Fibroblast of upper back skin (primary cell): ENCODE data around the gene PLET1.

Experiments
- DNase-seq: peaks from one replicate; pipeline ENCODE4 v3.0.0-alpha.2; 2013

The PLET1 gene

DNA sequence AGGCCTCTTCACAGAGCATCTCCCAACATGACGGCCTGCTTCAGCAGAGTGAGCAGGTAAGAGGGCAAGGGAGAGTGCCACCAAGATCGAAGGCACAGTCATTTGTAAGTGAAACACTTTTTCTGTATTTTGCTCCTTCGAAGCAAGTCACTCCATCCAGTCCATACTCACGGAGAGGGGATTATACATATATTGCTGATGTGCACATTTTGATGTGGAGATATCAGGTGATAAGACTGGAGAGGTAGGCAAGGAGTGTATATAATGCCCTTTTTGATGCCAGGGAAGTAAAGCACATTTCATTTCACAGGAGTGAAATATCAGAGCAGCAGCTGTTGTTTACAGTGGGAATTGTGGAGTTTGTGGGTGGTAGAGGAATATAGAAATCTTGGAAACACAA lies 23.2 kb downstream of the PLET1 start:
- no peak for DNase-seq

DNA sequence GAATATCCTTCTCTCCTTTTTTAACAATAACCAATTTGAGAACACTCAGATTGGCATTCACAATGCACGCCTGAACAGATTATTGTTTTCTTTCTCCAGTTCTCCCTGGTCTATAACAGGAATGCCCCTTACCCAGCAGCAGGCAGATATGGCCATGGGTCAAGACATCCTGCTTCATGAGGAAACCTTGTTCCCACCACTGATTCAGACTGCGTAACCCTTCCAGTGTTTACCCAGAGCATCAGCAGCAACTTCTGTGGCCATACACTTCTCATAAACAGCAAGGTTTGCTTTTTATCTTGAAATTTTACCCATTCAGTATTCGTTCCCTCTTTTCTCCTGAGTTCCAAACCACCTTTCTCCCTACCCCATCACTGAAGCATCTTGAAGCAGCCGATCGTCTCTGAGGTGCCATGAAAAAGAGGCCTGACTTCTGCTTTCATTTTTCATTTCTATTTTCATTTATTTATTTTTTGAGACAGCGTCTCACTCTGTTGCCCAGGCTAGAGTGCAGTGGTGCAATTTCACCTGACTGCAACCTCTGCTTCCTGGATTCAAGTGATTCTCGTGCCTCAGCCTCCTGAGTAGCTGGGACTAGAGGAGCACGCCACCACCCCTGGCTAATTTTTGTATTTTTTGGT lies 24.8 kb downstream of the PLET1 start:
- DNase-seq, result no peak

DNA sequence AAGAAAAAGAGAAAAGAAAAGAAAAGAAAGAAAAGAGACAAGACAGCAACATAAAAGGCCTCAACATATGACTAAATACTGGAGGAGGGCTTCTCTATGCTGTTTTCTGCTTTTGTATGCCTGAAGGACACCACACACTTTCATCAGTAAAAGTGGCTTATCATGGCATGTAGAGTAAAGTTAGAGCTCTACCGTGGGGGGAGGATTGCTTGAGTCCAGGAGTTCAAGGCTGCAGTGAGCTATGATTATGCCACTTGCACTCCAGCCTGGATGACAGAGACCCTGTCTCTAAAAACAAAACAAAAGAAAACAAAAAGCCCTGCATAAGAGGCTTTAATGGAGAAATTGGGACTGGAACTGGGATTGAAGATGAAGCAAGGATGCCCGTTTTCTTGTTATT lies 28.7 kb downstream of the PLET1 start:
- DNase-seq, result no peak

DNA sequence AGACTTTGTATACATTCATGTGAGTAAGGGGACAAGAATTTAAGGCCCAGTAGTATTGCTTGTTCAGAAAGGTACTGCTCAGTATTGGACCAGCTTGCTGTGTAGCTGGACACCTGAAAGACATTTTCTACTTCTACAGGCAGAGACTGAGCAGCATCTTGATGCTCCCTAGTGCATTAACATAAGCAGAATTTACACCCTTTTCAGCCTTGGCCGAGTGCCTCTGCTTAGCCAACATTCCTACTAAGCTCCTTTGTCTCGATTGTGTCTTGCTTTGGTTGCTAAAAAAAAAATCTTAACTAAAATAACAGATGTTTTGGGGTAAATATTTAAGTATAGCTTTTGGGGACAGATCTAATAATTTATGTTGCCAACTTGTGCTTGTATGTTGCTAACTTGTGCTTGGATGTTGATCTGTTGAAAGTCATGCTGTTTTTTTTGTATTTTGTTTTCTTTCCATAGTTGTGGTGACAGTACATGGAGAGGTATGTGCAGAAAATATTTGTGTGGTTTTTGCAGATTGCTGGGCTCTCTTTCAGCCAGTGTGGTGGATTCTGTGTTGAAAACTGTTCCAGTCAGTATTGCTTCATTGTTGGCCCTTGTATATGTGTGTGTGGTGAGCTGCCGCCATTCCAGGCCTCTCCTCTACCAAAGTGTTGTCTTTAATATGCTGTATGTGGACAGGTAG lies 30.8 kb downstream of the PLET1 start:
- peak; percentile 82 for DNase-seq

DNA sequence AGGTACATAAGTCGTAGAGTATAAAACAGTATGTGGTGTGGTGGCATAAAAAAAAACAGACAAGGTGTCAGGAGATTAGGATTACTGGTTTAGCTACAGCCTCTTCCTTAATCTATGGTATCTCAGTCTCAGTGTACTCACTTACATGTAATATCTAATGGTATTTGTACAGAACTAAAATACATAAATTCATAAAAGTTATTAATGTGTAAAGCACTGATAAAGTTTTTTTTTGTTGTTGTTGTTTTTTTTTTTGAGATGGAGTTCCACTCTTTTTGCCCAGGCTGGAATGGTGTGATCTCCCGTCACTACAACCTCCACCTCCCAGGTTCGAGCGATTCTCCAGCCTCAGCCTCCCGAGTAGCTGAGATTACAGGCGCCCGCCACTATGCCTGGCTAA lies 31.5 kb downstream of the PLET1 start:
- DNase-seq, result no peak

DNA sequence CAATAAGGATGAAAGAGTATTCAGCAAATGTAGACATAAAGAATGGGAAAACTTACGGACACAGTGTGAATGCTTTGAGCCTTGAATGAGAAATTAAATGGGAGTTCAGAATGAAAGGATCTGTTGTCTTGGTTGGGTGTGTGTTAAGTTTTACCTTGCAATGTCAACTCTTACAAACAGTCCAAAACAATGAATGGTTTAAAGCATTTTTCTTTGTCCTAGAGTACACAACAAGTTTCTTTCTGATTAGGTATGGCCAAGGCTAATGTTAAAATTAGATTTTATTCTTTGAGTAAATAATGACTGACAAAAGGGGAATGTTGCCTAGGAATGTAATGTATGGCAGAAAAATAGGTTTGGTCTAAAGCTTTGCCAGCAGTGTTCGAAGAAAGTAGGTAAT lies 32.0 kb downstream of the PLET1 start:
- no peak for DNase-seq

DNA sequence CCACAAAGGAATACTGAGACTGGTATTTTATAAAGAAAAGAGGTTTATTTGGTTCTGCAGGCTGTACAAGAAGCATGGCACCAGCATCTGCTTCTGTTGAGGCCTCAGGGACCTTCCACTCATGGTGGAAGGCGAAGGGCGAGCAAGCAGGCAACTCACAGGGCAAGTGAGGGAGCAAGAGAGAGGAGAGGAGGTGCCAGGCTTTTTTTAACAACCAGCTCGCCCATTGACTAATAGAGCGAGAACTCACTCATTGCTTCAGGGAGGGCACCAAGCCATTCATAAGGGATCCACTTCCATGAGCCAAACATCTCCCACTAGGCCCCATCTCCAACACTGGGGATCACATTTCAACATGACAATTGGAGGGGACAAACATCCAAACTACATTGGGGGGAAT lies 33.2 kb downstream of the PLET1 start:
- DNase-seq, result no peak

DNA sequence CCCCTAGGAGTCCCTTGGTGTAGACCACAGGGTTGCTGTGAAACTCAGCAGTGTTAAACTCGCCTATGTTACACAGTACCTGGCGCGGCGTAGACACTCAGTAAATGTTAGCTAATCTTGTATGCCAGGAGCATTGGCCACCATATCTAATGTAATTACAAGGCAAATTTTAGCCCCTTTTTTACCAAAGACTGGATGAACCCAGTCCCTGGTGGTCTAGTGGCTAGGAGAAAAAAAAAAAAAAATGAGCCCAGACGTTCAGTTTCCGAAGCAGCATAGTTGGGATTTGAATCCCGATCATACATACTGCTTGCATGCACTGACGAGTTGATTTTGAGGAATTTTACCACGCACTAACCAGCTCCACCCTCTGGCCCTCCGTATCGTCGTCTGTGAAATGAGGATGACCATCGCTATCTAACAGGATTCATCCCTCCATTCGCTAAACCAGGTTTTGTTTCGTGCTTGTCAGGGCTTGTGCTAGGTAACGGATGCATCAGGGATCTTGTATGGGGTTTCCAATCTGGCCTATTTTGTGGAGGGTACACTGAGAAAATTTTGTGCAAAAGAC lies 33.7 kb downstream of the PLET1 start:
- DNase-seq, result peak; percentile 29

DNA sequence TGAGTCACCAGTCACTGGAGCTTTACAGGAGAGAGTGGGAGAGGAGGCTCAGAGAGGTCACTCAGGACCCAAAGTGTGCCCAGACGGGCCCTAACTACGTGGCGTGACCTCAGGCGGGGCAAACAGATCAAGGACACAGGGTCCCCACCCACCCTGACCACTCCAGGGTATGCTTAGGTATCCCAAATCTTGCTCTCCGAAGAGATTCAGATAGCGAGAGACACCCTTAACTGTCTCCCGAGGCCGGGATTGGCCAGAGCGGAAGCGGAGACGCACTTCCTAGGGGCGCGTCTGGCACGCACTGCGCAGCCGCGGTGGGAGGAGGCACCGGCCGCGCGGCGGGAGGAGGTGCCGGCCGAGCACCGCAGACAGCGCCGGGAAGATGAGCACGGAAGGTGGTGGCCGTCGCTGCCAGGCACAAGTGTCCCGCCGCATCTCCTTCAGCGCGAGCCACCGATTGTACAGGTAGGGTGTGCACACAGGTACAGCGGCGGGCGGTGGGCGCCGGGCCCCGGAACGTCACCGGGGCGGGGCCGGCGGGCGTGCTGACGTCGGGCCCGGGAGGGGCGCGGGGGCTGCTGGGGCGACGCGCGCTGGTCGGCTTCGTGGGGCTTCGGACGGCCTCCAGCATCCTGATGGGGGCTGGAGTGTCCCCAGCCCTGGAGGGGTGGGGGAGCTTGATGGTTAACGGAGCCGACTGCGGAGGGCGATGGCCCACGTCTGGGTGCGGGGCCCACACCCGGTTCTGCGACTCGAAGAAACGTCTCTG lies 34.4 kb downstream of the PLET1 start, which contains the start of gene PTS:
Gene PTS, plus strand, starts transcription at position 367 of the 769 bp plus-strand sequence. Its CDS starts 16 bp downstream, at position 383.
- DNase-seq, result peak; percentile 86

DNA sequence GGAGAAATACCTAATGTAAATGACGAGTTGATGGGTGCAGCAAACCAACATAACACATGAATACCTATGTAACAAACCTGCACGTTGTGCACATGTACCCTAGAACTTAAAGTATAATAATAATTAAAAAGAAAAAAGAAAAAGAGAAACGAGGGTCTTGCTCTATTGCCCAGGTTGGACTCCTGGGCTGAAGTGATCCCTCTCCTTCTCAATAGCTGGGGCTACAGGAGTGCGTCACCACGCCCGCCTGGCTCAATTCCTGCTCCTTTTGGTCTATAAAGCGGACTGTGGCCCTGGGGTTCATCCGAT lies 35.0 kb downstream of the PLET1 start:
- DNase-seq, result no peak

DNA sequence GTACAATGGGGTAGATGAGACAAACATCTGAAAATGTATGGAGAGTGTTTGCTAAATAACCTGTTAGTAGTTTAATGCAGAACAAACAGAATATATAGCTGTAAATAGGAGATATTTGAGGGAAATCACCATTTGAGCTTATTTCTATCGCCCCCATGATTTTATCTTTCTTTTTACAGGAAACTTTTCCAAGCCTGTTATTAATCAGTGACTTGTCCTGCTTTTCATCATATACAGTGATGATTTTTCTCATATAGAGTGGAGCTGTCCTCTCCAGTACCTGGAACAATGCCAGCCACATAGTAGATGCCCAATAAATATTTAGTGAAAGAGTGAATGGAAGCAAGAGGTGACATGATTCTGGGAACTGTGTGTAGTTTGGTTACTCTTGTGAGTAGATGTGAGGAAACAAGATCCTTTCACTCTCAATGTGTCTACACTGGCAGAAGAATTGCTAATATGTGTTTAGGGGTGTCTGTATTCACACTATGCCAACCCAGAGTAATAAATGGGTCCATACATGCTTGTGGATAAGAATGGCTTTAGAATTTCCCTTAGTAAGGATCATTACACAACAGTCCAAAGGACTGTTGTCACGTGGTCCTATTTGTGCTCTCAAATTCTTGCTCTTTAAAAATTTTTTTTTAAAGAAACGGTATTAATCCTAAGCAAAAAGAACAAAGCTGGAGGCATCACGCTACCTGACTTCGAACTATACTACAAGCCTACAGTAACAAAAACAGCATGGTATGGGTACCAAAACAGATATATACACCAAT lies 36.7 kb downstream of the PLET1 start:
- DNase-seq, result no peak

DNA sequence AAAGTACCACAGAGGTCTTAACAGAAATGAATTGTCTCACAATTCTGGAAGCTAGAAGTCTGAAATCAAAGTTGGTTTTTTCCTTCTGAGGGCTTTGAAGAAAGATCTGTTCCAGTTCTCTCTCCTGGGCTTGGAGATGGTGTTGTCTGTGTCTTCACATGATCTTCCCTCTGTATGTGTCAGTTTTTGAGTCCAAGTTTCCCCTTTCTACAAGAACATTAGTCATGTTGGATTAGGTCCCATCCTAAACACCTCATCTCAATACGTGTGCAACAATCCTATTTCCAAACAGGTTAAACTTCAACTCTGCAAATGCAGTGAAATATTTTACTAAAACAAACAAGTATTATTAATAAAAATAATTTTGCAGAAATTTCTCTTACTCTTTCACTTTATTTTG lies 37.5 kb downstream of the PLET1 start:
- no peak for DNase-seq

DNA sequence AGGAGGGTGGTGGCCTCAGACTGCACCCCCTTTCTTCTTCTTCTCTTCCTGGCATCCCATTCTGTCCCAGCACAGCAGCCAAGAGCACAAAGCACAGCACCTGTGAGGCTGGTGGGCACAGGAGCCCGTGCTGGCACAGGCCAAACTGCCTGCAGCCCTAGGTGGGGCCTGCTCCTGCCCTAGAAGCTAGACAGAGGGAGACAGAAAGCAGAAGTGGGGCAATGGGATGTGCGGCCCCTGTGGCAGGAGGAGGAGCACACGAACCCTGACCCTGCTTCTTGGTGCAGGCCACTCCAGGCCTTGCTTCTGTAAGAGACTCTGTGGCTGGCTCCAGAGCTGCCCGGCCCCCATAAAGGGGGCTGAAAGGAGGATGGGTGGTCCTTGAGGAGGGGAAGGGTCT lies 38.4 kb downstream of the PLET1 start:
- DNase-seq, result no peak

DNA sequence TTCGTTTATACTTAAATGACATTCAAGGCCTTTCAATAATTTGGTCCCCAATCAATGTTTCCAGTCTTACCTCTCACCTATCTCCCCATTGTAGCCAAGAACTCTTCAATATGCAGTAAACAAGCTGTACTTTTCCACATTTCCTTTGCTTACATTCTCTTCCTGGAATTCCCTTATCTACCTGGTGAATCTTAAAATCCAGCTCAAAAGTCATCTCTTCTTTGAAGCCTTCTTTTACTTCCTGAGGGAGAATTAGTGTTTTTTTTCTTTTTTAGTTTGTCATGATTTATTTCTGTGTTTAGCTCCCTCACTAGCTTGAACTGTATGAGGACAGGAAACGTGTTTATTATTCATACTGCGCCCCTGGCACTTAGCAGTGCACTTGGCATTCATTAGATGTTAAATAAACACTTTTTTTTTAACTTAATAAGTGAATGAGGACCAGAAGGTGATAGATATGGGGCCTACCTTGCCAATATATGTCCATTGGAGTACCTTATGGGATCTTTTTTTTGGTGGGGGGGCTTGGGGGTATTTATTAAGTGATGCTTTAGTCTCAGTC lies 39.3 kb downstream of the PLET1 start:
- DNase-seq, result no peak

DNA sequence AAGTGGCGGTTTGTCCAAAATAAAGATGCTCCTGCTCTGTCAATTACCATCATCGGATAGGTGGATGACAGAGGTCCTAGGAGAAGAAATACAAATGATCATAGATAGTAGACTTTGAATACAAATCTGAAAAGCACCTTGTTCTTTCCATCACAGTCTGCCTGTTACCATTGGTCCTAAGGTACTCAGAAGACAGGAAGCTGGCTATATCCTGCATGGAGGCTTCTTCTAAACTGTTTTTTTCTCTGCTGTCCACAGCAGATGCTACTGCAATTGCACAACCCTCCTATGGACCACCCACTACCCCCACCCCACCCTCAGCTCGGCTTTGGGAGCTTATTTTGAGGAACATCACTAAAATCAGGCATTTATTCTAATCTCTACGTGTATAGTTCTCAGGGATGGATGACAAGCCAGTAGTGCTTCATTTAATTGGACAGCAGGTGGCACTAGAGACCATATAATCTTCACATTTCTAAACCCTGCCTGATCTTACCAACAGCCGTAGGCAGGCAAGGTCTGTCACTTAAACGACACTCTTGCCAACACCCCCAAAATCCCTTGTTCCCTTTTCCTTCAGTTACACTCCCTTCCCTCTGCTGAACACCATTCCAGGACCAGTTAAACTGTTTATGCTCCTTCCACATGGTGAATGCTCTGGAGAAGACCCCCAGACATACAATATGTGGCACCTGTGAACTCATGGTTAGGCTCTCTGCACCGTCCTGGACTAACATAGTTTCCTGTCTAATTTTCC lies 41.0 kb downstream of the PLET1 start:
- peak; percentile 75 for DNase-seq

DNA sequence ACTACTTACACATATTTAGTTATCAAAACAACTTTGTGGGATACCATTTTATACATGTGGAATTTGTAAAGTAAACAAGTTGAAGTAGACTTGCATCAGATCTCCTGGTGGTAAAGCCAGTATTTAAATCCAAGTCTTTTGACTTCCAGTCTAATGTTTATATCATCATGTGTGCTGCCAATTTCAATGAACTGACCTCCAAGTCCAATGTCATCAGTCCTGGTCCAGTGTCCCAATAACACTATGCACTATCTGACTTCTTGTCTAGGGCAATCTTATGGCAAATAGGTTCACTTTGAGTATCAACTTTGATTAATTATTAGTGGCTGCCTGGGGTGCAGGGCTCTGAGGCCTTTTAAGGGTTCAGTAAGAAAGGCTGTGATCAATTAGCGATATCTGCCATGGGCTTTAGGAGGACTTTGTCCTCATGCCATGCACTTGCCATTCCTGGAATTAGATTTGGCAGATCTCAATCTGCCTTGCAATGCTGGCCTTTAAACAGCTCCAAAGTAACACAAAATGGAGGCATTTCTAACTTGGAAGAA lies 44.0 kb downstream of the PLET1 start:
- DNase-seq, result peak; percentile 22

DNA sequence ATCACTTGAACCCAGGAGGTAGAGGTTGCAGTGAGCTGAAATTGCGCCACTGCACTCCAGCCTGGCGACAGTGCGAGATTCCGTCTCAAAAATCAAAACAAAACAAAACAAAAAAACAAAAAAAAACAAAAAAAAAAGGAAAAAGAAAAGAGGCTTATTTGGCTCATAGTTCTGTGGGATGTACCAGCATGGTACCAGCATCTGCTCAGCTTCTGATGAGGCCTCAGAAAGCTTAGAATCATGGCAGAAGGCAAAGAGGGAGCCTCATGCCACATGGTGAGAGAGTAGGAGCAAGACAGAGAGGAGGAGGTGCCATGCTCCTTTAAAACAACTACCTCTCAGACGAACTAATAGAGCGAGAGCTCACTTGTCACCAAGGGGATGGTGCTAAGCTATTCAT lies 45.0 kb downstream of the PLET1 start:
- no peak for DNase-seq

DNA sequence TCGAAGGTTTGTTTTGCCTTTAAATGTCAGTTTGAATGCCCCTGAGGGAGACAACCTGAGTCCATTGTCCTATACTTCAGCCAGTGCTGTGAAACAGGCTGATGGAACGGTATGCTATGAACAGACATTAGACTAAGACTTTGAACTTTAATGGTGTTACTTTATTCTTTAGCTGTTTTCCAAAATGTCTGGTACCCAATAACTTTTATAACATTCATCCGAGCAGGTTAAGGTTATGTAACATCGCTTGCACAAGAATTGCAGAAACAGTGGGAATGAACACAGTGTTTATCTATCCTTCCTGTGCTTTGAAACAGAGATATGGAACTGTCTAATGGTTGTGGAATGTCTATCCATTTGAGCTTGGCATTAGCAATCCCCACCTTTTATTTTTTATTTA lies 46.9 kb downstream of the PLET1 start:
- DNase-seq, result no peak

DNA sequence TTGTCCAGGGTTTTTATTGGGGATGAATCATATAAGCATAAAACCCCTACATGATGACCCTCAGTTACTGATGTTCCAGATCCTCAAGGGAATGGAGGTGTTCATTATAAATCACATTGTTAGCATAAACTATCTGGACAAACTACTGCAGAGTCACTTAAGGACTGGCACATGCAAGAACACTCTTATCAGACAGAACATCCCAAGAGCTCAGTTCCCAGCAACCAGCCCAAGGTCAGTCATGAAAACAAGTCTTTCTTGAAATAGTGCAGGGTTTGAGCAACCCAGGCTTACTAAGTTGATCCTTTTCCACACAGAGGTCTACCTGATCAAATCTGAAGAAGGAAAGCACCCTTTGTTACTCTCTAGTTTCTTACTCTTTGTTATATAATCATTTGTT lies 48.0 kb downstream of the PLET1 start:
- DNase-seq, result no peak

DNA sequence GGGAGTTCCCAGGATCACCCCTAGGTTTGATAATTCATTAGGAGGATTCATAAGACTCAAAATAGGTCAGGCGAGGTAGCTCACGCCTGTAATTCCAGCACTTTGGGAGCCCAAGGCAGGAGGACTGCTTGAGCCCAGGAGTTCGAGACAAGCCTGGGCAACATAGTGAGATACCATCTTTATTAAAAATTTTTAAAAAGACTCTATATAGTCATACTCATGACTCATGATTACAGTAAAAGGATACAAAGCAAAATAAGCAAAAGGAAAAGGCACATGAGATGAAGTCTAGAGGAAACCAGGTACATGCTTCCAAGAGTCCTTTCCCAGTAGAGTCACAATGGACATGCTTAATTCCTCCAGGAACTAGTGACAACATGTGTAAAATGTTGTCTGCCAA lies 48.4 kb downstream of the PLET1 start:
- no peak for DNase-seq

DNA sequence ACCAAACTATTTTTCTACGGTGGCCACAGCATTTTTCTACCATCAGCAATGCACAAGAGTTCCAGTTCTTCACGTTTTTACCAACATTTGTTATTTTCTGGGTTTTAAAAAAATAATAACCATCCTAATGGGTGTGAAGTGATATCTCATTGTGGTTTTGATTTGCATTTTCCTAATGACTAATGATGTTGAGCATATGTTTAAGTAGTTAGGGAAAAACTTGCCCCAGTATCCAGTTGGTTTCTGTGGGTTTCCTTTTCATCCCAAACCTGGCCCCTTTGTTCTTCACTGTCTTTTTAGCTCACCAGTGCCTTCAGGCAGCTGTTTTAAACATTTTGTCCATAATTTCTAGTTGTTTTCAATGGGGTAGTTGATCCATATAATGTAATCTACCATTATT lies 49.1 kb downstream of the PLET1 start:
- DNase-seq, result no peak

DNA sequence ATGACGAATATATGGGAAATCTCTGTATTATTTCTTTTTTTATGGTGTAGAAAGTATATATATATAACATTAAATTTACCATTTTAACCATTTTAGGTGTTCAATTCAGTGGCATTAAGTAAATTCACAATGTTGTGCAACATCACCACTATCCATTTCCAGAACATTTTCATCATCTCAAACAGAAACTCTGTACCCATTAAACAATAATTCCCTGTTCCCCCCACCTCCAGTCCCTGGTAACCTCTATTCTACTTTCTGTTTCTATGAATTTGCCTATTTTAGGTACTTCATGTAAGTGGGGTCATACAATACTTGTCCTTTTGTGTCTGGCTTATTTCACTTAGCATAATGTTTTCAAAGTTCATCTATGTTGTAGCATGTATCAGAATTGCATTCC lies 49.8 kb downstream of the PLET1 start:
- DNase-seq, result no peak
